ENCODE measurements around the gene RNU1-3.
"Not testable (repeated sequence)": the region's sequence is repeated elsewhere in the genome, so short reads cannot be mapped to it uniquely, and the experiment has no call there.

RNU1-3 gene

GRCh38 chr1:16639091-16640031 is 27.4 kb downstream of the RNU1-3 start:
- not testable (repeated sequence) for H3K4me3 ChIP-seq (replicated peaks in 1 of 2; ENCODE audit: low read depth in 2 of 2, low read length in 2 of 2); DNase-seq (ENCODE audit: low read depth in 2 of 2)

GRCh38 chr1:16637941-16638778 is 28.6 kb downstream of the RNU1-3 start:
- H3K4me3 ChIP-seq (replicated peaks in 1 of 2; ENCODE audit: low read depth in 2 of 2, low read length in 2 of 2); DNase-seq (ENCODE audit: low read depth in 2 of 2): not testable (repeated sequence)

- H3K4me3 ChIP-seq (replicated peaks in 1 of 2; ENCODE audit: low read depth in 2 of 2, low read length in 2 of 2); DNase-seq (ENCODE audit: low read depth in 2 of 2): not testable (repeated sequence)
These were observed 30.1 kb downstream of the RNU1-3 start for GRCh38 chr1:16636551-16637195.

- H3K4me3 ChIP-seq (replicated peaks in 1 of 2; ENCODE audit: low read depth in 2 of 2, low read length in 2 of 2); DNase-seq (ENCODE audit: low read depth in 2 of 2): not testable (repeated sequence)
These were observed 30.8 kb downstream of the RNU1-3 start for GRCh38 chr1:16635959-16636358.

- not testable (repeated sequence) for DNase-seq (ENCODE audit: low read depth in 2 of 2); H3K4me3 ChIP-seq (replicated peaks in 1 of 2; ENCODE audit: low read depth in 2 of 2, low read length in 2 of 2)
These were observed 33.0 kb downstream of the RNU1-3 start for GRCh38 chr1:16633540-16634282.

- not testable (repeated sequence) for DNase-seq (ENCODE audit: low read depth in 2 of 2); H3K4me3 ChIP-seq (replicated peaks in 1 of 2; ENCODE audit: low read depth in 2 of 2, low read length in 2 of 2)
These were observed 34.5 kb downstream of the RNU1-3 start for GRCh38 chr1:16632044-16632850.

GRCh38 chr1:16631248-16632043 is 35.3 kb downstream of the RNU1-3 start:
- H3K4me3 ChIP-seq (replicated peaks in 1 of 2; ENCODE audit: low read depth in 2 of 2, low read length in 2 of 2) = no peak overlapping the region

GRCh38 chr1:16630661-16631247 is 36.0 kb downstream of the RNU1-3 start:
- no peak for DNase-seq (ENCODE audit: low read depth in 2 of 2)
- no peak overlapping the region for H3K4me3 ChIP-seq (replicated peaks in 1 of 2; ENCODE audit: low read depth in 2 of 2, low read length in 2 of 2)
- no peak for TF ChIP-seq CTCF (IDR thresholded peaks at IDR 0.05; ENCODE audit: low read depth, low read length)

More at GRCh38 chr1:16631248-16632043, 35.3 kb downstream of the RNU1-3 start:
- DNase-seq (ENCODE audit: low read depth in 2 of 2) = no peak
- TF ChIP-seq CTCF (IDR thresholded peaks at IDR 0.05; ENCODE audit: low read depth, low read length) = no peak

GRCh38 chr1:16629916-16630530 is 36.7 kb downstream of the RNU1-3 start:
- DNase-seq (ENCODE audit: low read depth in 2 of 2); H3K4me3 ChIP-seq (replicated peaks in 1 of 2; ENCODE audit: low read depth in 2 of 2, low read length in 2 of 2): not testable (repeated sequence)
